ENCODE results near the gene ADARB1.

ADARB1 gene

GRCh38 chr21:45084881-45085536, 10.6 kb downstream of the ADARB1 start:
- peak in 1 of 42 donors; percentile 9 for DNase-seq
- intact Hi-C loops (cut with DNase I): no loop called here

DNA sequence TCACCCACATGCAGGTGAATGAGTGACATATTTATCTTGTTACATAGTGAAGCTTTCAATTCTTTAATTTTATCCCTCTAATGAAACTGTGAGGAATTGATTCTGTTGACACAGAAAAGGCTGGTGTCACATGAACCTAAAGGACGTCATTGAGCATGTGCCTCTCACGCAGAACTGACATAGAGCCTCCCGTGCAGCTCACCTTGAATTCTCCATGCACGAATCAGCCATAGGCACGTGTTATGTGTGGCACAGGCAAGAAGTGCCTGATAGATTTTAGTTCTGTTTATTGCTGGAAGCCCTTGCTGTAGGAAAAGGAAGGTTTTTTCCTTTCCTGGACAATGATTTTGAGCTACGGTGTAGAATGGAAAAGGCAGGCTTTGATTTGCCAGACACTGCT, 11.3 kb downstream of the ADARB1 start:
- intact Hi-C loops (cut with DNase I): no loop called here
- DNase-seq: peak in 6 of 42 donors; percentile 33 to 51 (median 39)

DNA sequence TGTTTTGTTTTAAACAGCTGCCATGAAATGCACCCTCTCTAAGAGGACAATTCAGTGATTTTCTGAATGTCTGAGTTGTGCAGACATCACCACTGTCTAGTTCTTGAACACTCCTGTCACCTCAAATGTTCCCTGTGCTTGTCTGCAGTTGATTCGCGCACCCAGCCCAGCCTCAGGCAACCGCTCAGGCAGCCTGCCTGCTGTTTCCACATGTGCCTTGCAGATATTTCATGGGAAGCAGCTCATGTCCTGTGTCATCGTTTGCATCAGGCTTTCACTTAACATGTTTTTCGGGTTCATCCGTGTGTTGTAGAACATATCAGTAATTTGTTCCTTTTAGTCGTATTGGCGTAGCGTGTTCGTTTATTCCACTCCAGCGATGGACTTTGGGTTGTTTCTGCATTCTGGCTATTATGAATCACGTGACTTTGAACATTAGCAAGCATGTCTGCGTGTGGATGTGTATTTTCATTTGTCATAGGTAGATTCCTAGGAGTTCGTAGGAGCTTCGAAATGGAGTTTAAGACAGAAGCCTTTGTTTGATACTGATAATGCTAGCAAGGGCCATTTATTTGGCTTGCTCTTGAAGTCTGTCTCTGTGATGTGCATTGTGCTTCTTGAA, 12.1 kb downstream of the ADARB1 start:
- intact Hi-C loops (cut with DNase I): no loop called here
- DNase-seq: peak in 1 of 42 donors; percentile 19

DNA sequence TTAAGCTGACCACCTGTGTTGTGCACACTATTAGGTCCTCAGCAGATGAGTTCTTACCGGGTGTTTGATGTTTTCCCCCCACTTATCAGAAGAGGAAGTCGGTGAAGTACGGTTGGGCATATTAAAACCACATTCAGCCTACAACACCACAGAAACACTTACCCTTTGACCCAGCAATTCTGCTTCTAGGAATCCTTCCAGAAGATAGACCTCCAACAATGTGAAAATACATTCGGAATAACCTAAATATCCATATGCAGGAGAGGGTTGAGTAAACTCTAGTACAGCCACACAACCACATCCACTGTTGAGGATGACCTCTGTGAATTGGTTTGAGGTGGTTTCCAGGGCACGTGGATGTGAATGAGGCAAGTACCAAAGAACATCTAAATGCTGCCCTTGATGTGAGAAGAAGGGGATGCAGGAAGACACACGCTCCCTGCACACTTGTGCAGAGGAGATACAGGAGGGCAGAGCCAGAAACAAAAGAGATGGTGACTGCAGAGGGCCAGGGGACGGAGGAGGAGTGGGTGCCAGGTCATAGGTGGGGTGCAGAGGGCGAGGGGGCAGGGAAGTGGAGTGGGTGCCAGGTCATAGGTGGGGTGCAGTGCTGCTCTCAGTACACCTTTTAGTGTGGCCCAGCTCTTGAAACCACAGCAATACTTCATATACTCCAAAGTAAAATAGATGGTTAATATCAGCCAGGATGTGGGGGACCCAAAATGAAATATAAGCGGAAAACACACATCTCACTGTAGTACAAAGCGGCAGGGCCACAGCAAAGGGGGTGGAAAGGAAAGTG, 12.8 kb downstream of the ADARB1 start:
- intact Hi-C loops (cut with DNase I): no loop called here
- no peak for DNase-seq

- intact Hi-C loops (cut with DNase I): no loop called here
- no peak for DNase-seq
These were observed 13.7 kb downstream of the ADARB1 start for GRCh38 chr21:45088116-45088515.

DNA sequence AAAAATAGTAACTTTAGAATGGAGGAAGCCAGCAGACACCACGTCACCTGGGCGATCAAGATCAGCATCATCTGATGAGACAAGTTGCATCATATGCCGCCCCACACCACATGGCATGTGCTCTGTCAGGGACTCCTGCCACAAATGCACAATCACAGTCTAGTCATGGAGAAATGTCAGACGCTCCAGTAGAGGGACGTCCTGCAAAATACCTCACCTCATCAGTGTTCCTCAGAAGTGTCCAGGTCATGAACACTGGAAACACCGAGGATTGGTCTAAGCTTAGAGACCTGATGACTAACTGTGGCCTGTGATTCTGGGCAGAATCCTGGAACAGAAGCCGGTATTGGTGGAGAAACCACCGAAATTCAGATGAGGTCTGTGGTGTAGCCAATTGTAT, 14.3 kb downstream of the ADARB1 start:
- intact Hi-C loops (cut with DNase I): no loop called here
- peak in 1 of 42 donors; percentile 17 for DNase-seq

DNA sequence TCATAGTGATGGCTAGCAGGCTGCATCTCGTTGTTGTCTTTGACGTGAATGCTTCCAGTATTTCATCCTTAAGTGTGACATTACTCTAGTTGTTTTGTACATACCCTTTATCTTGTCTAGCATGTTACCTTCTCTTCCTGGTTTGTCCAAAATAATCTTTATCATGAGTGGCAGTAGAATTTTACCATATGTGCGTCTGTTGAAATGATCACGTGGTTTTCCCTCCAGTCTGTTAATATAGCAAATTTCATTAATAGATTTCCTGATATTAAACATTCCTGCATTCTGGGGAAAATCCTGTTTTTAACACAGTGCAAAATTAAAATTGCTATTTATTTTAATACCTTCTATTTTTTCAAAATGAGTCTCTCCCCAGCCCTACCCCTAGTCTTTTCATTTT, 15.6 kb downstream of the ADARB1 start:
- no peak for DNase-seq
- intact Hi-C loops (cut with DNase I): no loop called here

DNA sequence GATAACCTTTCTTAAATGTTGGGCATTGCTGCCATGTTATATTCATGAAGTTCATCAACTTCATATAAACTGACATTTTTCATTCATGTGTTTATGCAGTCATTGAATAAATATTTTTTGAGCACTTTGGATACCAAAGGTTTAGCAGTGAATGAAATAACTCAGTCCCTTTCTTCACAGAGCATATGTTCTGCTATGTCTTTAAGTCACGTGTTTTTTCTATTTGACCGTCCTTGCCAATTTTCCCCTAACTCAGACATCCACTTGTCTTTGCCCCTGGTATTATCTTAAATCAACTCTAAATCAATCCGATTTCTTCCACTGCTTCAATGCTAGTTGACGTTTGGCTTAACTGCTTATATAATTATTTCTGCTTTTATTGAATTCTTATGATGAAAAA, 16.6 kb downstream of the ADARB1 start:
- DNase-seq: no peak
- intact Hi-C loops (cut with DNase I): no loop called here

DNA sequence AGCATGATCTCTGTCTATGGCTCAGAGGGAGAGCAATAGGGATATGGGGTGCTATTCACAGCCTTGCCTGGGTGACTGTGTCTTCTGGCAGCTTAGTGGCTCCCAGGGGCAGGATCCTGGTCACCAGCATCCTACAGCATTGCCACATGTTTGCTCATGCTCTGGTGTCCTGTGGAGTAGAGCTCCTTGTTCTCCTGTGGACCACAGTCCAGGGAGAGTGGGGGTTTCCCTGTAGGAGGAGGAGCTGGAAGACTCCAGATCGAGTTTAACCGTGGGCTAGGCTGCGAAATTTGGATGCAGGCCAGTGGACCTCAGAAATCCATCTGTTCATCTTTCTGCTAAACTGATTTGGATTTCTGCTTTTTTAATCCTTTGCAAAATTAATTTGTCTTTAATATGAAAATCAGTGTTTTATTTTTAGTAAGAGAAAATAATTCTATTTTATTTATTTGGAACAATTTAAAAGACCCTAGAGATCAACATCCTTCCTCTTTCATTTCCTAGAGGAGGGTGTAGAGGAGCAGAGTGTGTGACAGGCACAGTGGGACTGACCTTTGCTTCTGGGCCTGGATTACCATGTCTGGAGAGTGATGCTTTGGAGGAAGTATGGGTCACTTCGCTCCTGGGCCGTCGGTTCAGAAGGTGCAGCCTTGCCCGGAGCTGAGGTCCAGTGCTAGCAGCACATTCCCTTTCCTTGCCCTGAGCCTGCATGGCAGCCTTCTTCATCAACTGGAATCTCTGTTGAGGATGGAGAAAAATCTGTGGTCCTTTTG, 17.4 kb downstream of the ADARB1 start:
- intact Hi-C loops (cut with DNase I): no loop called here
- DNase-seq: peak in 1 of 42 donors; percentile 20

DNA sequence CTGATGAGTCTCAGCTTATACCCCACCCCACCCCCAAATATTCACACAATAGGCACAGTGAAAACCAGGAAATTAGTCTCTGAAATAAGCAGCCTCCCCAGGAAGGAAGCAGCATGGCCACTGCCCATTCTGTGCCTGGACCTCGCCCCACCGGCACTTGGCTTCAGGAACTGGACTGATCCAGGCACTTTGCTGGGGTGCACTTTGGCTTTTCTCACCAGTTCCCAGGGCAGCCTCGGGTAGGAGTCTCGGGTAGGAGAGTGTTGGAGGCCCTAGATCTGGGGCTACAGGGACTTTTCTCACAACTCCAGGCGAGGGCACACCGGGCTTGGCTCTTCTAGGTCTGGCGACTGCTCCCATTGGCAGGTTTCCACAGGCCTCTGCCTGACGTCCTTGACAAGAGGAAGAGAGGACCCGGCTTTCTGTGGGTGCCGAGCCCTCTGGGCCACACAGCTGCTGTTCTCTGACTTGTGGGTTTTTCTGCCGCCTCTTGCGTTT, 18.7 kb downstream of the ADARB1 start:
- DNase-seq: peak in 1 of 42 donors; percentile 20
- intact Hi-C loops (cut with DNase I): no loop called here

DNA sequence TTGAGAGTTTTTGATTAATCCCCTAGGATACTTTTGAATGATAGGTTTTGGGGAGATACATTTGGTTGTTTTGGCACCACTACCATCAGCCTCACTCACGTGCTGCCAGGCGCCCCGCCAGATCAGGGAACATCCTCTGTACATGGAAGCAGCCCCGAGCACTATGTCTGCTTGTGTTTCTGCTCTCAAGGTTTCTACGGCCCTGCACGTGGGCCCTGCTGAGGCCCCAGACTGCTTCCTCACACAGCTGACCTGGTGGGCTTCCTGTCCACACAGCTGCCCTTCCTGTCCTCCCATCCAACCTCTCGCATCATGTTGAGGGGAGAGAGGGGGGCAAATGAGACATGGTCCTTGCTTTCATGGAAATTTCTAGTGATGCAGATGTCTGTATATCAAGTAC, 20.0 kb downstream of the ADARB1 start:
- intact Hi-C loops (cut with DNase I): no loop called here
- no peak for DNase-seq

- no peak for DNase-seq
- intact Hi-C loops (cut with DNase I): no loop called here
These were observed 21.1 kb downstream of the ADARB1 start for GRCh38 chr21:45095505-45095904.

GRCh38 chr21:45096217-45096616, 21.8 kb downstream of the ADARB1 start:
- intact Hi-C loops (cut with DNase I): no loop called here
- DNase-seq: no peak

GRCh38 chr21:45097827-45098387, 23.5 kb downstream of the ADARB1 start:
- peak in 7 of 42 donors; percentile 23 to 56 (median 33) for DNase-seq
- intact Hi-C loops (cut with DNase I): no loop called here

DNA sequence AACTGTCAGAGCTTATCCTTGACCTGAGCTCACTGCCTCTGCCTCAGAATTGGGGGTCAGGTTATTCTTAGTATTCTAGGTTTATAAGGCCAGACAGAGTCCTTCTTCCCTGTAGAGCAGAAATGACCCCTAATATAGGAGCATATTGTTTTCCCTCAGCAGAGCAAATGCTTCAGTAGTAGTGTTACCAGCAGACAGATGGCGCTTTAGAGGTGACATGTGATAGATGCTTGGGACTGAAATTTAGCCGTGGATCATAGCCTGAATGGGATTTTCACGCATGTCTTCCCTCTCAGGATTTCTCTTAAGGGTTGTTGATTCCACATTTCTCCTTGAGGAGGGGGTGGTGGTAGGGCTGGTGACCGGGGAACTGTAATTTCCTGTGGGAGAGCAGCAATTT, 24.5 kb downstream of the ADARB1 start:
- no peak for DNase-seq
- intact Hi-C loops (cut with DNase I): no loop called here

GRCh38 chr21:45099571-45099970, 25.2 kb downstream of the ADARB1 start:
- no peak for DNase-seq

GRCh38 chr21:45100866-45101265, 26.5 kb downstream of the ADARB1 start:
- no peak for DNase-seq
- intact Hi-C loops (cut with DNase I): no loop called here

More at GRCh38 chr21:45099571-45099970, 25.2 kb downstream of the ADARB1 start:
- intact Hi-C loops (cut with DNase I): no loop called here

GRCh38 chr21:45102391-45102932, 28.1 kb downstream of the ADARB1 start:
- intact Hi-C loops (cut with DNase I): no loop called here
- DNase-seq: no peak
